ENCODE measurements around the gene GUCY1B1. TPM values are rescaled to one million over a fixed set of nuclear protein-coding genes. Genes with fewer than 3 reads are reported as not detected.

The GUCY1B1 gene
- total and polyA plus RNA-seq, 9 of the 15 experiments (the other 6 are each of a cell fraction or from before 2014, with no cell fraction given): not detected

- in situ Hi-C loops (cut with MboI): no loop called here
Observed at GRCh38 chr4:155735496-155735895, 23.3 kb upstream of the GUCY1B1 start.

GRCh38 chr4:155738548-155738947 lies 20.3 kb upstream of the GUCY1B1 start:
- no TSS peak for BruUV-seq (replicated peaks)
- in situ Hi-C loops (cut with MboI): no loop called here
- H4K20me1 ChIP-seq (replicated peaks; ENCODE audit: control insufficient read depth, insufficient read depth, low read length): no peaks in the 10 kb centered on the region
- H3K27me3 ChIP-seq (ENCODE audit: control insufficient read depth in 2 of 2, insufficient read depth in 2 of 2, low read length in 2 of 2): no peaks in the 10 kb centered on the region
- H3K27ac ChIP-seq (ENCODE audit: extremely low read depth, low read depth, low read length): no peak overlapping the region
- no peaks in the 10 kb centered on the region for H3K9me3 ChIP-seq (replicated peaks; ENCODE audit: control insufficient read depth, insufficient read depth, low read depth, low read length)
- ATAC-seq (no peak), FAIRE-seq (no peak), DNase-seq (ENCODE audit: extremely low read depth in 1 of 4, low spot score in 3 of 4) (no peak)
- no peak overlapping the region for H3K4me2 ChIP-seq (ENCODE audit: insufficient read depth, low read length)
- H3K4me1 ChIP-seq (replicated peaks in 1 of 2; ENCODE audit: control insufficient read depth in 2 of 2, insufficient read depth in 2 of 2, low read length in 2 of 2): no peaks in the 10 kb centered on the region
- intact Hi-C loops (cut with micrococcal nuclease): no loop called here
- no peak overlapping the region for H3K9ac ChIP-seq (ENCODE audit: insufficient read depth in 1 of 2, low read depth in 2 of 2, low read length in 2 of 2)
- no peak for TF ChIP-seq PHF21A (IDR thresholded peaks at IDR 0.05; ENCODE audit: borderline replicate concordance, low read depth)
- TF ChIP-seq RCOR1 (IDR thresholded peaks at IDR 0.05; ENCODE audit: borderline replicate concordance in 1 of 2, low read depth in 2 of 2, low read length in 2 of 2): no peak
- TF ChIP-seq ZC3H11A (IDR thresholded peaks at IDR 0.05; ENCODE audit: low read depth, low read length): no peak
- TF ChIP-seq CHD2 (IDR thresholded peaks at IDR 0.05; ENCODE audit: low read depth, low read length): no peak
- no peak for TF ChIP-seq ARID2 (IDR thresholded peaks at IDR 0.05)
- no peak for TF ChIP-seq ESRRA (IDR thresholded peaks at IDR 0.05; ENCODE audit: borderline replicate concordance, low read depth)
- TF ChIP-seq ZNF354B (CRISPR knock-in tag; IDR thresholded peaks at IDR 0.05): no peak
- TF ChIP-seq HIVEP1 (CRISPR knock-in tag; IDR thresholded peaks at IDR 0.05): no peak
- TF ChIP-seq RFX7 (CRISPR knock-in tag; IDR thresholded peaks at IDR 0.05): no peak
- no peak for TF ChIP-seq ZZZ3 (IDR thresholded peaks at IDR 0.05)
- TF ChIP-seq NFE2L1 (tag; IDR thresholded peaks at IDR 0.05; ENCODE audit: borderline replicate concordance, low read depth): no peak
- no peak for TF ChIP-seq ILF3 (IDR thresholded peaks at IDR 0.05; ENCODE audit: borderline replicate concordance)
- TF ChIP-seq MEF2A (IDR thresholded peaks at IDR 0.05; ENCODE audit: control insufficient read depth, low read depth, low read length): no peak
- no peak for TF ChIP-seq ZNF445 (CRISPR knock-in tag; IDR thresholded peaks at IDR 0.05; ENCODE audit: low read depth)
- no peak for TF ChIP-seq SIRT6 (IDR thresholded peaks at IDR 0.05; ENCODE audit: low read depth, low read length)
- no peak for TF ChIP-seq RFX5 (IDR thresholded peaks at IDR 0.05; ENCODE audit: low read depth, low read length)
- no peak overlapping the region for H2AFZ ChIP-seq (ENCODE audit: low read depth, low read length)
- WGBS (ENCODE audit: insufficient coverage, low coverage, missing lambda C conversion rate): 3% methylated on average over 2 of the region's 2 CpGs
- H3K79me2 ChIP-seq (ENCODE audit: control insufficient read depth, insufficient read depth, low read length): no peaks in the 10 kb centered on the region
- ChIA-PET POLR2A (no interaction called here), CTCF (ENCODE audit: low intra/inter-chr PET ratio) (no interaction called here)
- no peak overlapping the region for H3K4me3 ChIP-seq
- H3K36me3 ChIP-seq (ENCODE audit: control insufficient read depth, insufficient read depth, low read length): no peaks in the 10 kb centered on the region
- no peaks in the 10 kb centered on the region for H3K9me1 ChIP-seq (ENCODE audit: control insufficient read depth, insufficient read depth, low read length)

More at GRCh38 chr4:155735496-155735895, 23.3 kb upstream of the GUCY1B1 start:
- Histone ChIP-seq H3K4me3 (no peak overlapping the region), H4K20me1 (replicated peaks; ENCODE audit: control insufficient read depth, insufficient read depth, low read length) (no peaks in the 10 kb centered on the region), H3K9me3 (replicated peaks; ENCODE audit: control insufficient read depth, insufficient read depth, low read depth, low read length) (no peaks in the 10 kb centered on the region), H3K4me1 (replicated peaks in 1 of 2; ENCODE audit: control insufficient read depth in 2 of 2, insufficient read depth in 2 of 2, low read length in 2 of 2) (no peaks in the 10 kb centered on the region), H3K27me3 (ENCODE audit: control insufficient read depth in 2 of 2, insufficient read depth in 2 of 2, low read length in 2 of 2) (no peaks in the 10 kb centered on the region), H2AFZ (ENCODE audit: low read depth, low read length) (no peak overlapping the region), H3K27ac (ENCODE audit: extremely low read depth, low read depth, low read length) (no peak overlapping the region), H3K9ac (ENCODE audit: insufficient read depth in 1 of 2, low read depth in 2 of 2, low read length in 2 of 2) (no peak overlapping the region), H3K4me2 (ENCODE audit: insufficient read depth, low read length) (no peak overlapping the region), H3K36me3 (ENCODE audit: control insufficient read depth, insufficient read depth, low read length) (no peaks in the 10 kb centered on the region), H3K9me1 (ENCODE audit: control insufficient read depth, insufficient read depth, low read length) (no peaks in the 10 kb centered on the region), H3K79me2 (ENCODE audit: control insufficient read depth, insufficient read depth, low read length) (no peaks in the 10 kb centered on the region)
- no peak for DNase-seq (ENCODE audit: extremely low read depth in 1 of 4, low spot score in 3 of 4)
- POLR2A ChIA-PET: no interaction called here
- CTCF ChIA-PET (ENCODE audit: low intra/inter-chr PET ratio): no interaction called here
- FAIRE-seq: no peak
- ATAC-seq: no peak
- intact Hi-C loops (cut with micrococcal nuclease): no loop called here
- BruUV-seq (replicated peaks): no TSS peak
- no peak for TF ChIP-seq FOXK2 (conservative IDR thresholded peaks at IDR 0.05 in 1 of 2, IDR thresholded peaks at IDR 0.05 in 1 of 2; ENCODE audit: low read depth in 2 of 2)
- TF ChIP-seq PHF21A (IDR thresholded peaks at IDR 0.05; ENCODE audit: borderline replicate concordance, low read depth): no peak
